Gastrocnemius medialis (tissue), 4 donors: Measurements from ENCODE around the gene LEMD2.

ENCODE experiments used
- POLR2A ChIP-seq, 2 donors: fragments of 450-650 bp; IDR thresholded peaks; one replicate each; pipeline ENCODE4 v1.6.1; 2017; ENCODE audit warnings: antibody characterized with exemption in 2 of 2, mild to moderate bottlenecking in 2 of 2, moderate library complexity in 2 of 2
- TF ChIP-seq, protein P1 (sequence below), 5 experiments: fragments of 450-650 bp in 3 of 5; fragments of 200-600 bp in 2 of 5; sonication (generic) in 2 of 5; IDR thresholded peaks in 4 of 5; conservative IDR thresholded peaks in 1 of 5; 1 replicate in 4 of 5; 2 replicates in 1 of 5; pipeline ENCODE4 v1.5.1; 2016 to 2019; ENCODE audit warnings: antibody characterized with exemption in 5 of 5, mild to moderate bottlenecking in 3 of 5, moderate library complexity in 3 of 5

DNA sequence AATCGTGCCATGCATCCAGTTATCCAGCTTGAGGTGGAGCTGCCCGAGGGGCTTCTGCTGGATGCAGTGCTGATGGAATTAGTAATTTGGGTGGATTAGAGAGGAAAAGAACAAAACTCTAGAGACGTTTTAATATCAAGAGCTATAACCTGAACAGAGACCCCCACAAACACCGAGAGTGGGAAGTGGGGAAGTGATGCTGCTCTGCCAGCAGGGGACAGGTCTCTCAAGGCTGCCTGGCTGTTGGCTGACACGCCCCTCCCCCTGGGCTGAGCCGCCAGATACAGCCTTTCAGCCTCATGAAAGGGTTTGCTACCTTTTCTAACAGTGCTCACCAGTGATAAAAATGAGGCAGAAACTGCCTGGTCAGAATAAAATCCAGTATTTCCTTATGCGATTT is 9.6 kb downstream of the LEMD2 start:
- TF ChIP-seq, protein P1, sequence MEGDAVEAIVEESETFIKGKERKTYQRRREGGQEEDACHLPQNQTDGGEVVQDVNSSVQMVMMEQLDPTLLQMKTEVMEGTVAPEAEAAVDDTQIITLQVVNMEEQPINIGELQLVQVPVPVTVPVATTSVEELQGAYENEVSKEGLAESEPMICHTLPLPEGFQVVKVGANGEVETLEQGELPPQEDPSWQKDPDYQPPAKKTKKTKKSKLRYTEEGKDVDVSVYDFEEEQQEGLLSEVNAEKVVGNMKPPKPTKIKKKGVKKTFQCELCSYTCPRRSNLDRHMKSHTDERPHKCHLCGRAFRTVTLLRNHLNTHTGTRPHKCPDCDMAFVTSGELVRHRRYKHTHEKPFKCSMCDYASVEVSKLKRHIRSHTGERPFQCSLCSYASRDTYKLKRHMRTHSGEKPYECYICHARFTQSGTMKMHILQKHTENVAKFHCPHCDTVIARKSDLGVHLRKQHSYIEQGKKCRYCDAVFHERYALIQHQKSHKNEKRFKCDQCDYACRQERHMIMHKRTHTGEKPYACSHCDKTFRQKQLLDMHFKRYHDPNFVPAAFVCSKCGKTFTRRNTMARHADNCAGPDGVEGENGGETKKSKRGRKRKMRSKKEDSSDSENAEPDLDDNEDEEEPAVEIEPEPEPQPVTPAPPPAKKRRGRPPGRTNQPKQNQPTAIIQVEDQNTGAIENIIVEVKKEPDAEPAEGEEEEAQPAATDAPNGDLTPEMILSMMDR (IDR thresholded peaks at IDR 0.05 in 4 of 5, conservative IDR thresholded peaks at IDR 0.05 in 1 of 5): no peak
- no peak for TF ChIP-seq POLR2A (IDR thresholded peaks at IDR 0.05)
